Measurements from ENCODE around the gene IER3. TPM values are rescaled to one million over a fixed set of nuclear protein-coding genes. Genes with fewer than 3 reads are reported as not detected.

IER3 gene
- total RNA-seq, 2 experiments from 2014 or later: 5.7 to 5.8 TPM

- H3K4me3 Mint-ChIP-seq: no peak overlapping the region
- intact Hi-C loops (cut with DNase I, micrococcal nuclease): loop anchor here in 1 of 2 experiments (10.0 kb wide), 1 partner anchor 338 kb away; no protein-coding TSS in a partner anchor
- H3K4me1 ChIP-seq (ENCODE audit: insufficient read depth, low read length): peaks cover 23% of the 10 kb centered on the region
- H3K4me3 ChIP-seq (ENCODE audit: low read length): no peak overlapping the region
- no peaks in the 10 kb centered on the region for H3K36me3 ChIP-seq (ENCODE audit: insufficient read depth, low read length)
- H3K9me3 Mint-ChIP-seq: no peaks in the 10 kb centered on the region
- H3K27me3 Mint-ChIP-seq: no peaks in the 10 kb centered on the region
- TF ChIP-seq CTCF (IDR thresholded peaks at IDR 0.05): no peak
- no peaks in the 10 kb centered on the region for H3K9me3 ChIP-seq (ENCODE audit: control insufficient read depth in 1 of 2, insufficient read depth in 1 of 2, low read length in 2 of 2)
- no peak for DNase-seq
- no peak overlapping the region for H3K27ac Mint-ChIP-seq
- no peak overlapping the region for H3K27ac ChIP-seq (ENCODE audit: low read depth in 1 of 2, low read length in 2 of 2)
- peaks cover 6% of the 10 kb centered on the region for H3K36me3 Mint-ChIP-seq (ENCODE audit: low read depth)
- POLR2A ChIA-PET: interaction anchor here (0.9 to 1.4 kb wide), 5 partner anchors 16 to 63 kb away, joined by 3 to 5 read pairs (median 3); no protein-coding TSS in a partner anchor
- no peak for ATAC-seq (ENCODE audit: poor library complexity)
- H3K27me3 ChIP-seq (ENCODE audit: control insufficient read depth in 1 of 2, insufficient read depth in 2 of 2, low read length in 2 of 2): no peaks in the 10 kb centered on the region
- peaks cover 32% of the 10 kb centered on the region for H3K4me1 Mint-ChIP-seq (ENCODE audit: low read depth)
- CTCF ChIA-PET: interaction anchor here (0.7 to 1.5 kb wide), 5 partner anchors 10 to 81 kb away, joined by 3 to 5 read pairs (median 3); partner anchors contain the start of gene PPP1R18
Measured at GRCh38 chr6:30747300-30747687, 2.9 kb upstream of the IER3 start.

GRCh38 chr6:30743099-30744053 is 971 bp downstream of the IER3 start:
- DNase-seq (peak in 9 of 14 experiments; percentile 25 to 72 (median 31)), ATAC-seq (ENCODE audit: poor library complexity) (peak; percentile 28)
- H3K27ac Mint-ChIP-seq: peak overlapping the region; percentile 91
- Histone ChIP-seq H3K4me3 (ENCODE audit: low read length) (peak overlapping the region; percentile 85), H3K9me3 (ENCODE audit: control insufficient read depth in 1 of 2, insufficient read depth in 1 of 2, low read length in 2 of 2) (no peaks in the 10 kb centered on the region), H3K4me1 (ENCODE audit: insufficient read depth, low read length) (peaks cover 58% of the 10 kb centered on the region), H3K36me3 (ENCODE audit: insufficient read depth, low read length) (peaks cover 24% of the 10 kb centered on the region), H3K27me3 (ENCODE audit: control insufficient read depth in 1 of 2, insufficient read depth in 2 of 2, low read length in 2 of 2) (no peaks in the 10 kb centered on the region), H3K27ac (ENCODE audit: low read depth in 1 of 2, low read length in 2 of 2) (peak overlapping the region; percentile 31 to 76)
- H3K9me3 Mint-ChIP-seq: no peaks in the 10 kb centered on the region
- intact Hi-C loops (cut with DNase I, micrococcal nuclease): loop anchor here (1.0 to 10.0 kb wide), 6 partner anchors 84 to 344 kb away; no protein-coding TSS in a partner anchor
- H3K4me1 Mint-ChIP-seq (ENCODE audit: low read depth): peaks cover 61% of the 10 kb centered on the region
- H3K36me3 Mint-ChIP-seq (ENCODE audit: low read depth): peaks cover 33% of the 10 kb centered on the region
- ChIA-PET CTCF (interaction anchor here (0.8 to 2.5 kb wide), 5 partner anchors 12 to 134 kb away, joined by 3 to 12 read pairs (median 7); partner anchors contain the start of gene MDC1), POLR2A (interaction anchor here (1.1 to 2.1 kb wide), 8 partner anchors 9 to 128 kb away, joined by 3 to 11 read pairs (median 4); partner anchors contain the start of genes MRPS18B and PPP1R10)
- peak overlapping the region; percentile 97 for H3K4me3 Mint-ChIP-seq
- no peak for TF ChIP-seq CTCF (IDR thresholded peaks at IDR 0.05)
- H3K27me3 Mint-ChIP-seq: no peaks in the 10 kb centered on the region

GRCh38 chr6:30742316-30743098 is 1.8 kb downstream of the IER3 start, which contains the start of gene FLOT1:
Gene FLOT1, minus strand, starts transcription at chr6:30742687. Its CDS starts 498 bp downstream, at chr6:30742189.
- no peaks in the 10 kb centered on the region for H3K27me3 ChIP-seq (ENCODE audit: control insufficient read depth in 1 of 2, insufficient read depth in 2 of 2, low read length in 2 of 2)
- no peaks in the 10 kb centered on the region for H3K9me3 ChIP-seq (ENCODE audit: control insufficient read depth in 1 of 2, insufficient read depth in 1 of 2, low read length in 2 of 2)
- ChIA-PET POLR2A (interaction anchor here (0.9 to 2.1 kb wide), 11 partner anchors 12 to 249 kb away, joined by 3 to 11 read pairs (median 4); partner anchors contain the start of genes MRPS18B and PPP1R10), CTCF (interaction anchor here (2.3 to 2.5 kb wide), 3 partner anchors 12 to 87 kb away, joined by 7 to 12 read pairs (median 8); no protein-coding TSS in a partner anchor)
- Mint-ChIP-seq H3K4me3 (peak within 1 kb of the TSS; percentile 97), H3K4me1 (ENCODE audit: low read depth) (peaks cover 61% of the 10 kb centered on the region), H3K9me3 (no peaks in the 10 kb centered on the region), H3K27me3 (no peaks in the 10 kb centered on the region), H3K36me3 (ENCODE audit: low read depth) (peaks cover 37% of the 10 kb centered on the region), H3K27ac (peak within 1 kb of the TSS; percentile 91)
- ATAC-seq (ENCODE audit: poor library complexity) (peak; percentile 53), DNase-seq (peak; percentile 52 to 93 (median 76))
- intact Hi-C loops (cut with DNase I, micrococcal nuclease): loop anchor here (5.0 to 10.0 kb wide), 3 partner anchors 85 to 345 kb away; no protein-coding TSS in a partner anchor
- peaks cover 25% of the 10 kb centered on the region for H3K36me3 ChIP-seq (ENCODE audit: insufficient read depth, low read length)
- H3K4me1 ChIP-seq (ENCODE audit: insufficient read depth, low read length): peaks cover 66% of the 10 kb centered on the region
- peak within 1 kb of the TSS; percentile 31 to 76 for H3K27ac ChIP-seq (ENCODE audit: low read depth in 1 of 2, low read length in 2 of 2)
- peak within 1 kb of the TSS; percentile 85 for H3K4me3 ChIP-seq (ENCODE audit: low read length)
- no peak for TF ChIP-seq CTCF (IDR thresholded peaks at IDR 0.05)

All from CD4-positive, alpha-beta T cell (primary cell).